ENCODE data around the gene PPP1R3E.

PPP1R3E gene

GRCh38 chr14:23322568-23323517, 20.2 kb upstream of the PPP1R3E start:
- DNase-seq, result no peak

- peak; percentile 42 to 56 for DNase-seq
Observed at GRCh38 chr14:23321572-23322547, 19.2 kb upstream of the PPP1R3E start.

GRCh38 chr14:23320584-23321571, 18.2 kb upstream of the PPP1R3E start, which contains the start of gene PABPN1:
PABPN1 (plus strand) TSS chr14:23321457; CDS start chr14:23321470, 13 bp downstream.
- DNase-seq, result peak; percentile 100

- no peak for DNase-seq
Observed at GRCh38 chr14:23319746-23320583, 17.3 kb upstream of the PPP1R3E start.

- no peak for DNase-seq
Observed at GRCh38 chr14:23316300-23316699, 13.6 kb upstream of the PPP1R3E start.

- DNase-seq, result no peak
Observed at GRCh38 chr14:23310546-23310945, 7.9 kb upstream of the PPP1R3E start.

GRCh38 chr14:23308721-23309445, 6.2 kb upstream of the PPP1R3E start:
- no peak for DNase-seq

- DNase-seq, result no peak
Observed at GRCh38 chr14:23307687-23308644, 5.3 kb upstream of the PPP1R3E start.

- peak in 1 of 2 experiments; percentile 31 for DNase-seq
Observed at GRCh38 chr14:23307146-23307530, 4.5 kb upstream of the PPP1R3E start.

GRCh38 chr14:23306412-23307145, 3.9 kb upstream of the PPP1R3E start, which contains the start of gene BCL2L2:
BCL2L2 (plus strand) TSS chr14:23306833; CDS start chr14:23307768, 935 bp downstream.
- DNase-seq, result peak; percentile 85 to 90

GRCh38 chr14:23301969-23302289, 730 bp downstream of the PPP1R3E start:
- no peak for DNase-seq

- DNase-seq, result peak; percentile 99 to 100
Observed at GRCh38 chr14:23301288-23301968, 1.2 kb downstream of the PPP1R3E start.

GRCh38 chr14:23300687-23301223, 1.9 kb downstream of the PPP1R3E start:
- peak in 1 of 2 experiments; percentile 57 for DNase-seq

GRCh38 chr14:23299986-23300686, 2.5 kb downstream of the PPP1R3E start:
- DNase-seq, result no peak

- peak in 1 of 2 experiments; percentile 55 for DNase-seq
Observed at GRCh38 chr14:23299211-23299957, 3.3 kb downstream of the PPP1R3E start.

Measured in NCI-H524 (cell line).